Measurements from ENCODE around the gene APOL1.

Gene APOL1

GRCh38 chr22:36305813-36306212, 52.9 kb downstream of the APOL1 start:
- no peak for DNase-seq

DNA sequence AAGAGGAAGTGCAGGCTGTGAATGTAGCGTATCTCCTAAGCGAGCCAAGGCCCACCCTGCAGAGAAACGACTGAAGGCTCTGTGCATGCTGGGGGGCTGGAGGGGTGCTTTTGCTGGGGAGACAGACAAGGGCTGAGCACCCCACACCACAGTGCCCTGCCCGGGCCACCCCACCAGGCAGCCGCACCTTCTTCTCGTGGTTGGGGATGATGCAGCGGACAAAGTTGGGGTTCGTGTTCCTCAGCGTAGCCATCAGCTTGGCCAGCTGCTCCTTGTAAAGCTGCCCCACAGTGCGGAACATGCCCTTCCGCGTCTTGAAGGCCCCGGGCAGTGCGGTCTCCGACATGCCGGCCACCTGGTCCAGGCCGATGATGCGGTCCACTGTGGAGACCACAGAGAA, 53.3 kb downstream of the APOL1 start:
- DNase-seq = no peak

DNA sequence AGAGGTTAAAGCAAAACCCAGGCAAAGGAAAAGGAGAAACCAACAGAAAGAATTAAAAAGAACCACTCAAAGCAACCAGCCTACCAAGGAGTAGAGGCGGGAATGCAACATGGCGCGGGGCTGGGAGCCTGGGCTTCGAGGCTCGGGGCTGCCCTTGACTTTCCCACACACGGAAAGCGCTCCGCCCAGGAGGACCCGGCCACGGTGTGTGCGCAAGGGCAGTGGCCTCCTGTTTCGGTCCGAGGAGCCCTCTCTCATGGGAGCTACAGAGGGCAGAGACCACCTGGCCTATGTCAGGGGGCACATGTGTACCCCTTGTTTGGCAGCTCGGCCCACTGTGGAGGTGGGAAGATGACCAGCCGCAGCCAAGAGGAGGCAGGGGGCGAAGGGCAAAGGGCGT, 55.9 kb downstream of the APOL1 start:
- no peak for DNase-seq

- no peak for DNase-seq
Measured at GRCh38 chr22:36311386-36312085, 58.6 kb downstream of the APOL1 start.

DNA sequence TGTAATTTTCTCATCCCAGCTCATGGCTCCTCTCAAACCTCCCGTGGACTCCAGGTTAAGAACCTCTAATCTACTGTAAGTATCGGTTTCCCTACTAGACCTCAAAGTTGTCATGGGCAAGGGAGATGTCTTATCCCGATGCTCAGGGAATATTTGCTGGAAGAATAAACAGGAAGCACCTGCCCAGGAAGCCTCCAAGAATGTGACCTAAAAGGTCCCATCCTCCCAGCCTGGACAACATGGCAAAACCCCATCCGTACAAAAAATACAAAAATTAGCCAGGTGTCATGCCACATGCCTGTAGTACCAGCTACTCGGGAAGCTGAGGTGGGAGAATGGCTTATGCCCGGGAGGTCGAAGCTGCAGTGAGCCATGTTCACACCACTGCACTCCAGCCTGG, 62.4 kb downstream of the APOL1 start:
- no peak for DNase-seq

DNA sequence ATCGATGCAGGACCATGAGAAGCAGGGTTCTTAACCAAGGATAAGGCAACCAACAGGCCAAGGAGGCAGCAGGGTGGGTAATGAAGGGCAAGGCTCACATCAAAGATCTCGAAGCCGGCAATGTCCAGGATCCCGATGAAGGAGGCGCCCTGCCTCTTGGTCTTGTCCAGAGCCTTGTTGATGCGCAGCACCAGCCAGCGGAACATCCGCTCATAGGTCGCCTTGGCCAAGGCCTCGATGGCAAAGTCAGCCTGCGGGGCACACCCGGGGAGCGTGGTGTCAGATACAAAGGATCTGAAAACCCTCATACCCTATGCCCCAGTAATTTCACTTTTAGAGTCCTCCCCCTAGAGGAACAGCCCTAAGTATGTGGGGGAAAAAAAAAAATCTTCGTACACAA, 63.5 kb downstream of the APOL1 start:
- DNase-seq = no peak

All from nucleus accumbens (tissue), 56 donors.